OCI-LY3 (cell line): ENCODE measurements around the gene MYOD1.

Source experiments
- CTCF ChIP-seq: fragments of 200-600, 300-600 bp; sonication (generic); IDR thresholded peaks from 2 replicates; pipeline ENCODE4 v1.5.1; 2014; ENCODE audit warnings: antibody characterized with exemption, low read length, low read depth
- EZH2phosphoT487 ChIP-seq: fragments of 200-600 bp; shearing (Covaris generic); IDR thresholded peaks from 2 replicates; pipeline ENCODE4 v1.6.1; 2018; ENCODE audit warnings: antibody characterized with exemption, mixed run types, low read depth

DNA sequence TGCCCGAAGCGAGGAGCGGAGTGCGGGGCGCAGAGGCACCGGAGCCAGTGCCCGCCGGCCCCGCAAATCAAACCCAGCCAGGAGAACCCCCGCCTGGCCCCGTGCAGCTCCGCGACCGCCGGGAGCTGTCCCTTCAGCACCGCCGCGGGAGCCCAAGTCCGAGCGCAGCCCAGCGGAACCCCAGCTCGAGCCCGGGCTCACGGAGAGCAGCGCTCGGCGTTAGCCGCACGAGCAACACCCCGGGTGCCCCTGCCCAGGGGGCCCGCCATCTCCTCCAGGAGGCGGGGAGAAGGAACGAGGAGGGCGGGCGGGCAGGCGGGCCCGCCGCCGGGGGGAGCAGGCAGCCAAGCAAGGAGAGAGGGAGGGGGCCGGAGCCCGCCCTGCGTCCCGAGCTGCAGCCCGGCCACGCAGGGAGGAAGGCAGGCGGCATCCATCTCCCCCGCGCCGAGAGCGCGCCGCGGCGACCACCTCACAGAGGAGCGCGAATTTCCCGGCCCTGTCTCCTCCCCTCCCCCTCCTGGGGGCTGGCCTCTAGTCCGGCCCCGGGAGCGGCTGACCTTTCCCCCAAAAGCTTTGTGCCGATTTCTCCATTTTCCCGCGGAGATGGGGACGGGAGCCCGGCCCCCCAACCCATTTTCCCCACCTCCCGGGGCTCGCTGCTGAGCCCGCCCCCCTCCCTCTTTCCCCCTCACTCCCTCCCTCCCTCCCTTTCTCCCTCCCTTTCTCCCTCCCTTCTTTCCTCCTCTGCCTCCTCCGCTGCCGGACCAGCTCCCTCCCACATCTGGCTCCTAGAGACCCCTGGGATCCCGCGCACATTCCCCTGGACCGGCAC, 15.8 kb downstream of the MYOD1 start:
- no peak for TF ChIP-seq EZH2phosphoT487
- no peak for TF ChIP-seq CTCF
